Nucleus accumbens (tissue), 56 donors: ENCODE data around the gene ASH1L.
"Not testable (repeated sequence)": the region's sequence is repeated elsewhere in the genome, so short reads cannot be mapped to it uniquely, and the experiment has no call there.

Experiments
- DNase-seq, 56 donors: peaks; one replicate each; lab custom pipeline; 2025; lab: John Stamatoyannopoulos, UW

The ASH1L gene

GRCh38 chr1:155457266-155457665 lies 105.3 kb downstream of the ASH1L start:
- no peak for DNase-seq

- DNase-seq: peak in 1 of 56 donors; percentile 7
Observed at GRCh38 chr1:155455588-155456195, 106.9 kb downstream of the ASH1L start.

GRCh38 chr1:155454096-155454495 lies 108.5 kb downstream of the ASH1L start:
- no peak for DNase-seq

- no peak for DNase-seq
Observed at GRCh38 chr1:155453141-155453540, 109.5 kb downstream of the ASH1L start.

- no peak for DNase-seq
Observed at GRCh38 chr1:155451199-155451598, 111.4 kb downstream of the ASH1L start.

GRCh38 chr1:155442431-155442830 lies 120.2 kb downstream of the ASH1L start:
- DNase-seq: not testable (repeated sequence)

GRCh38 chr1:155437405-155437804 lies 125.2 kb downstream of the ASH1L start:
- no peak for DNase-seq

GRCh38 chr1:155433831-155434389 lies 128.7 kb downstream of the ASH1L start:
- peak in 1 of 56 donors; percentile 2 for DNase-seq

- DNase-seq: not testable (repeated sequence)
Observed at GRCh38 chr1:155433128-155433830, 129.3 kb downstream of the ASH1L start.

- DNase-seq: no peak
Observed at GRCh38 chr1:155424091-155424490, 138.5 kb downstream of the ASH1L start.

- no peak for DNase-seq
Observed at GRCh38 chr1:155420788-155421187, 141.8 kb downstream of the ASH1L start.

GRCh38 chr1:155411840-155412239 lies 150.8 kb downstream of the ASH1L start:
- not testable (repeated sequence) for DNase-seq

- no peak for DNase-seq
Observed at GRCh38 chr1:155410931-155411330, 151.7 kb downstream of the ASH1L start.

- no peak for DNase-seq
Observed at GRCh38 chr1:155396874-155397476, 165.6 kb downstream of the ASH1L start.

GRCh38 chr1:155392898-155393411 lies 169.6 kb downstream of the ASH1L start:
- DNase-seq: peak in 2 of 56 donors; percentile 8 to 10

- DNase-seq: no peak
Observed at GRCh38 chr1:155389826-155390225, 172.8 kb downstream of the ASH1L start.

GRCh38 chr1:155385836-155386235 lies 176.8 kb downstream of the ASH1L start:
- not testable (repeated sequence) for DNase-seq

GRCh38 chr1:155383406-155383805 lies 179.2 kb downstream of the ASH1L start:
- no peak for DNase-seq

GRCh38 chr1:155379631-155380090 lies 182.9 kb downstream of the ASH1L start:
- no peak for DNase-seq

GRCh38 chr1:155379180-155379579 lies 183.4 kb downstream of the ASH1L start:
- no peak for DNase-seq

GRCh38 chr1:155360051-155360450 lies 202.6 kb downstream of the ASH1L start:
- no peak for DNase-seq
